Measurements from ENCODE around the gene S1PR1.

The S1PR1 gene

DNA sequence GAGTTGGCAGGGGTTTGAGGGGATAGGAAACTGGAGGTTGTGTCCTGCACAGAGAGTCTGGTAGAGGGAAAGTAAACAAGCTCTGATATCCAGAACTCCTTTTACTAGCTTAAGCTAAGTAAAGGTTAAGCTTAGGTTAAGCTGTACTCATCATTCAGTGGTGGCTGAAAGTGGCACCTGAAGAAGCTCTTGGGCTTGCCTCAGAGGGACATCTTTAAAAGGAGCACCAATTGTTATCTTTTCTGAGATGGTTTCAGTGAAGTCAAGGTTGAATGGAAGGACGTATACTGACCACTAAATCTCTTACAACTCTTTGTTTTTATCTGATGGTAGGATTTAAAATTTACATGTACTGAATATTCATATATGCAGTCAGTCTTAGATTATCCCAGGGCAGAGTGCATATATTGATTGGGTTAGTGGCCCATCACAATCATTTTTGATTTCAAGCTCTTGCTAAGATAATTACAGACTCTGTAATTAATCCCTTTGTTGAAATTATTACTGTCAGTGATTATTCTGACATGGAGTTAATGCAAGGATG lies 43.3 kb downstream of the S1PR1 start:
- no peak for DNase-seq (ENCODE audit: low spot score)

DNA sequence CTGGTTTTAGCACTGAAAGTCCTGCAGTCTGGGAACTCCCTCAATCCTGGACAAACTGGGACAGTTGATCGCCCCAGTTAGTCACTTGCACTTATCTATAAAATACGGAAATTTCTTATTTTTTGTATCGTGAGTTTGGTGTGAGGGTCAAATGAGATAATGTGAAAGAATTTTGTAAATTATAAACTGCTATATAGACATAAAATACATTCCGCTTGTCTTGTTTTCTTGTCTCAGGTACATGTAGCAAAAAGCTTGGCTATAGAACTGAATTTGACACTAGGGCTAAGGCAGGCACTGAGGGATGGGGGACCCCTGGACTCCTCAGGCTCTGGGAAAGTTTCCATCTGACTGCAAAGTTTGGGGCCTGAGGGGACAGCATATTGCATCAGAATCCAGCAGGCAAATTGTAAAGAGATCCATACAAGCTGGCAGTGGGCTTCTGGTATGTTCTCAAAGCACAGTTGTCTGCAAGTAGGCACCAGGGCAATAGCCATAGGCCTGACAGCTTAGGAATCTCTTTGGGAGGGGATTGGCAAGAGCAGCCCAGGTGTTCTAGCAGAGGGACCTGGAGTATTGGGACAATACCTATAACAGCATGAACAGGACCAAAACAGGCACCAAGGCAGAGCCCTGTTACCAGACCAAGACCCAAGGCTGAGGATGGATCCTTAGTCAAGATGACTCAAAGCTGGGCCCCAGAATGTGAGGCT lies 44.3 kb downstream of the S1PR1 start:
- no peak for DNase-seq (ENCODE audit: low spot score)

DNA sequence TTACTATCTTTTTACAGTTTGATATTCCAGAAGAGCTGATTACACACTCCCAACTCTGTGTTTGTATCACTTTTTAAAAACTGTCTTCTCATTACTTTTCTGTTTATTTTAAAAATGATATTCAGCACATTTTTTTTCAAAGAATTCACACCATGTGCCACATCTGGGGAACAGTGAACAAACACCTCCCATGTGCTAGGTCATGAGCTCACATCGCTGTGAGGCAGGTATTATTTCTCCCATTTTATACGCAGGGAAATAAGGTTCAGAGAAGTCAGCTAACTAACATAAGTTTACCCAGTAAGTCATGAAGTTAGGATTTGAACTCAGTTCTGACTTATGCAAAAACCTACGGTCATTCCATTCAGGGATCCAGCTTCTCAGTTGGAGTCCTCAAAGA lies 44.9 kb downstream of the S1PR1 start:
- DNase-seq (ENCODE audit: low spot score): no peak

DNA sequence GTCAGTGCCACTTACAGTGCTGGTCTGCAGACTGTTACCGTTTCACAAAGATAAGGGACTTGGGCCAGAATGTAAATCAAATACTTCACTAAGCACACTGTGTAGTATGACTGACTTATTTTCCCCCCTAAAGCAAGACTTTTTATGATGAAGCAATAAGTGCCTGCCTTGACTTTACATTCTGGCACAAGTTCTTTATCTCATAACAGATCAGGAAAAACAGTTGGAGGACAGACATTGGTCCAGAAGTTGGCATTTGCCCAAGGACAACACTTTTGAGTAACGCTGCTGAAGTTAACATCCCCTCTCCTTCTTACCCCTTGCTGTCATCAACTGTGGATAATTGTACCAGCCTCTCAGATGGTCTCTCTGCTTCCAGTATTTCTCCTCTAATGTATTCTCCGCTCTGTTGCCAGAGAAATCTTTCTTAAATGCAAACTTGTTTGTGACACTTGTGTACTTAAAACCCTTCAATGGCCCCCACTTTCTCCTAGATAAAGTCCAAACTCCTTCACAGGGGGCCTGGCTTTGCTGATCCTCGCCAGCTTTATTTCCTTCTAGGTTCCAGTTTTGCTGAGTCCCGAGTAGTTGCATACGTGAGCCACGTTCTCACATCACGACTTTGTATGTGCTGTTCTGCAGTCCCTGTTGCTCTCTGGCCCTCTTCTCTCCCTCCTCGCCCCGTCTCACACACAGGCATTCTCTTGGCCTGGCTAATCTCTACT lies 45.7 kb downstream of the S1PR1 start:
- no peak for DNase-seq (ENCODE audit: low spot score)

DNA sequence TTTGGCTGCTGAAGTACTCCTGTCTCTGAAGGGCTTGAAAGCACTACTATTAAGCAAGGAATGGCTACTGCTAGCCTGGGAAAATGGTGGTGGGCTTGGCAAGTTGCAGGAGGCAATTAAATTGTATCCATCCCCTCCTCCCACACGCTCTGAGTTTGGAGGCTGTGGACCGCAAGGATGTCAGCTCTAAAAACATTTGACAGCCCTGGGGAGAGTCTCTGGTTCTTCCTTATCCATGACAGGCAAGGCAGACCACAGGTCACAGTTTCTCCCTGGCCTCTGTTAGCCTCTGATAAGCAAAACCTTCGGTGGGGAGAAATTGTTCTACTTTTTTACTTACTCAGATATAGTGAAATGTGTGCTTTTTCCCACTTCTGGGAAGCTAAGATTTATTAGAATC lies 46.6 kb downstream of the S1PR1 start:
- no peak for DNase-seq (ENCODE audit: low spot score)

DNA sequence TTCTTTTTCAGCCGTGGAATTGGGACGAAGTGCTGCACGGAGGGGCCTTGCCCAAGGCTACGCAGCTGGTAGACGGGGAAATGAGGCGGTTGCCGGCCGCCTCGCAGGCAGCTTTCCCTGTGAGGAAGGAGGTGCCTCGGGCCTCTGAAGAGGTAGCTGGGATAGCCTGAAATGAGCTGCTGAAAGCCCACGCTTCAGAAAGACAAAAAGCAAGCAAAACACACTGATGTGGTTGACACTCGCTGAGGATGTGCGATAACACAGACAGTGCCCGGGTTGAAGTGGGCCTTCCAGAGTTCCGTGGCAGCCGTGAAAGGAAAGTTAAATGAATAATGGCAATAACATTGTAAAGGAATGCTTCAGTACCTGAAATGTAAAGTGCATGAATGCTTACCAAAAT lies 47.2 kb downstream of the S1PR1 start:
- DNase-seq (ENCODE audit: low spot score): peak; percentile 60

DNA sequence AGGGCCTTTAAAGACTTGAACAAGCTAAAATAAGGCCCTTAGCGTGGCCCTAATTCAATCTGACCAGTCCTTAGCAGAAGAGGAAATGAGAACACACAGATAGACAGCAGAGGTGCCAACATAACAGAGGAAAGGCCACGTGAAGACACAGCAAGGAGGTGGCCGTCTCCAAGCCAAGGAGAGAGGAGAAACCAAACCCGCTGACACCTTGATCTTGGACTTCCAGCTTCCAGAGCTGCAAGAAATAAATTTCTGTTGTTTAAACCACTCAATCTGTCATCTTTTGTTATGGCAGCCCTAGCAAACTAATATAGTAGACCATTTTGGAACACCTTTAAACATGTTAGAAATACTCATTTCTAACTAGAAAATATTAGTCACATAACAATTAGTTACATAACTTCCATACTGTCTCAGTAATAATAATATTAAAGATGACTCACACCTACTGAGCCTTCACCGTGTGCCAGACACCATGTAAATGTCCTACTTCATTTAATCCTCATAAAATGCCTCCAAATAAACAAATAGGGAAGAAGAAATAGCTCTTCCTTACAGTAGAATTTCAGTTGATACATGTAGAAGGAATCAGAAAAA lies 47.9 kb downstream of the S1PR1 start:
- no peak for DNase-seq (ENCODE audit: low spot score)

DNA sequence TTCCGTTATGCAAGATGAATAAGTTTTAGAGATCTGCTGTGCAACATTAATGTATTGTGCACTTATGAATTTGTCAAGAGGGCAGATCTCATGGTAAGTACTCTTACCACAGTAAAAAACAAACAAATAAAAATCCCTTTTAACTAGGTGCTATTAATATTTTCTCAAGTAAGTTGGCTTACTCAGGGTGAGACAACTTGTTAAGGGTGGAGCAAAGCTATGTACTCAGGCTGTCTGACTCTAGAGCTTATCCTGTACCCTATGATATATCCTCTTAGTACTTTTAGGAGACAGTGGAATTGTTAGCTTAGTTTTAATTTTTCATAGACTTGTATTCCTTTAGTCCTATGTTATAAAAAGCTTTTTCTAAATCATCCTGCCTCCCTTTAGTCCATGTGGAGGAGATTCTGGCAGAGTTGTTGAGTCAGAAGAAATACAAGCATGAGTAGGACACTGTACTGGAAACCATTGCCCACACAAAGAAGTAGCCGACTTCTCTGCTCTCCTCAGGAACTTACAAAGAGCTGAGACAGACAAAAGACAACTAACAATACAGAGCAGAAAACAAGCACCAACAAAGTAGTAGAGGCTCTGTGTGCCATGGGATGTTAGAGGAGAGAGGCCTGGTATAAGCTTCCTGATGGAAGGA lies 49.2 kb downstream of the S1PR1 start:
- no peak for DNase-seq (ENCODE audit: low spot score)

DNA sequence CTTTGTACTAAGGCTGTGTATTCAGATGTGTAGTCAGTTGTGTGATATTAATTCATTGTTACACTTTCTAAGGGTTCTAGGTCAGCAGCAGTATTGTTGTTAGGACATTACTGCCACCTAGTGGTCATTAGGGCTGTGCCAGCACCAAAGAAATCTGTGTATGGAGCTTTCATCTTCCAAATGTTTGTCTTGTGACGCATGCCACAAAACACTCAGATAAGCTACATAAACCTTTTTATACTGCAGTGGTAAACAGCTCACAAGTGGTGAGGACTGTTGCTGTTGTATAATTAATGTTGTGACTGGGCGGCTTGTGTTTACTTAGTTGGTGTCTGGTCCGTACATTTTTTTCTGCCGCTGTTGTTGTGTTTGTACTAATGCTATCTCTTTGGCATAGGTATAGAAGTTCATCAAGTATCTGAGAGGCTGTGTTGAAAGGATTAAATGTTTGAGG lies 51.7 kb downstream of the S1PR1 start:
- peak; percentile 85 for DNase-seq (ENCODE audit: low spot score)

DNA sequence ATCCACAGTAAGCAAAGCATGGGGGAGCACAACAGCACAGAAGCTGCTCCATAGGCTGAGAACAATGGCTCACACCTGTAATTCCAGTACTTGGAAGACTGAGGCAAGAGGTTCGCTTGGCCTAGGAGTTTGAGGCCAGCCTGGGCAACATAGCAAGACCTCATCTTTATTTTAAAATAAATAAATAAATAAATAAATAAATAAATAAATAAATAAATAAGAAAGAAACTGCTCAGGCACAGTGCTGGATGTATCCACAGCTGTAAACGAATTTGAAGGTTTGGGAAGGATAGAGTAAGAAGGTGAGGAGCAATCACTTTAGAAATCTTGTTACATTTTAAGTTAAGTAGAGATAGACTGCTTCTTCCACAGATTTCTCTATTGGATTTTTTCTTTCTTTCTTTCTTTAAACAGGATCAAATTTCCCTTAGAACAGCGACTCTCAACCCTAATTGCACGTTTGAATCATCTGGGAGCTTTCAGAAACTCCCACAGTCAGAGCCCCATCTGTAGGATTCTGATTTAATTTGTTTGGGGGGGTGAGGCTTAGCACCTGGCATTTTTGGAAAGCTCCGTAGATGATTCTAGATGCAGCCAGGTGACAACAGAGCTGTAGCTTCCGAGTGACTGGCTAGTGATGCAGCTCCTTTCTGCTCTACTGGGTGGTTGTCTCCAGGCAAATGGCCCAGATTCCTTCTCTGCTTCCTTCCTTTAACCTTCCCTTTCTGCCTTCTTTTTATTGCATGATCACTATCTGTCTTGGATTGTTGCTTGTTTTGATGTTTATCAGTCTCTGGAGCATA lies 53.5 kb downstream of the S1PR1 start:
- no peak for DNase-seq (ENCODE audit: low spot score)
